SW 1271 (cell line): ENCODE results near the gene SLC52A1.

Experiments
- DNase-seq, 2 experiments: peaks; one replicate each; lab custom pipeline; 2025; lab: John Stamatoyannopoulos, UW

Gene SLC52A1

GRCh38 chr17:4987767-4988567, 47.3 kb downstream of the SLC52A1 start:
- DNase-seq, result no peak

GRCh38 chr17:4986951-4987766, 48.1 kb downstream of the SLC52A1 start, which contains the start of gene CAMTA2:
Gene CAMTA2, minus strand, starts transcription at chr17:4987675. Its CDS starts 1,453 bp downstream, at chr17:4986222.
- peak; percentile 64 to 77 for DNase-seq

- no peak for DNase-seq
These were observed 48.8 kb downstream of the SLC52A1 start for GRCh38 chr17:4986403-4986802.
